Osteocyte (in vitro differentiated cells): Measurements from ENCODE around the gene GPR4. TPM values are rescaled to one million over a fixed set of nuclear protein-coding genes. Genes with fewer than 3 reads are reported as not detected.
A peak's percentile ranks its signal among the peaks of the same experiment; 100 is the strongest.

Experiments used
- DNase-seq: peaks from one replicate; pipeline ENCODE4 v3.0.0; 2021; ENCODE audit warnings: mixed read lengths; ENCODE audit not compliant: unreplicated experiment; ENCODE audit errors: extremely low spot score
- H3K27ac Mint-ChIP-seq: one replicate; pipeline ENCODE4 v1.8.0; 2021; ENCODE audit warnings: mild to moderate bottlenecking, mixed read lengths; ENCODE audit not compliant: unreplicated experiment
- H3K27me3 Mint-ChIP-seq: one replicate; pipeline ENCODE4 v1.8.0; 2021; ENCODE audit warnings: mixed read lengths; ENCODE audit not compliant: unreplicated experiment
- H3K36me3 Mint-ChIP-seq: one replicate; pipeline ENCODE4 v1.8.0; 2021; ENCODE audit warnings: mixed read lengths; ENCODE audit not compliant: unreplicated experiment
- H3K4me1 Mint-ChIP-seq: one replicate; pipeline ENCODE4 v1.8.0; 2021; ENCODE audit warnings: mixed read lengths; ENCODE audit not compliant: unreplicated experiment
- H3K4me3 Mint-ChIP-seq: one replicate; pipeline ENCODE4 v1.8.0; 2021; ENCODE audit warnings: mild to moderate bottlenecking, moderate library complexity, mixed read lengths; ENCODE audit not compliant: unreplicated experiment
- H3K9me3 Mint-ChIP-seq: one replicate; pipeline ENCODE4 v1.8.0; 2021; ENCODE audit warnings: mixed read lengths; ENCODE audit not compliant: unreplicated experiment
- long read RNA-seq: library from polyadenylated mRNA; unstranded; transcript quantifications from one replicate; pipeline ENCODE4 v2.0.0, GENCODE V29; 2021
- total RNA-seq: library from RNA; stranded (reverse); gene quantifications from 2 replicates; pipeline ENCODE4 v1.2.1, GENCODE V29; 2021
- TF ChIP-seq, protein P1 (sequence below): fragments of 200-600 bp; sonication (generic); IDR thresholded peaks from 2 replicates; pipeline ENCODE4 v1.5.0; 2021; ENCODE audit warnings: antibody characterized with exemption, mild to moderate bottlenecking, moderate library complexity

Gene GPR4
- not detected in 2 replicates for total RNA-seq
- long read RNA-seq, result 0 reads

DNA sequence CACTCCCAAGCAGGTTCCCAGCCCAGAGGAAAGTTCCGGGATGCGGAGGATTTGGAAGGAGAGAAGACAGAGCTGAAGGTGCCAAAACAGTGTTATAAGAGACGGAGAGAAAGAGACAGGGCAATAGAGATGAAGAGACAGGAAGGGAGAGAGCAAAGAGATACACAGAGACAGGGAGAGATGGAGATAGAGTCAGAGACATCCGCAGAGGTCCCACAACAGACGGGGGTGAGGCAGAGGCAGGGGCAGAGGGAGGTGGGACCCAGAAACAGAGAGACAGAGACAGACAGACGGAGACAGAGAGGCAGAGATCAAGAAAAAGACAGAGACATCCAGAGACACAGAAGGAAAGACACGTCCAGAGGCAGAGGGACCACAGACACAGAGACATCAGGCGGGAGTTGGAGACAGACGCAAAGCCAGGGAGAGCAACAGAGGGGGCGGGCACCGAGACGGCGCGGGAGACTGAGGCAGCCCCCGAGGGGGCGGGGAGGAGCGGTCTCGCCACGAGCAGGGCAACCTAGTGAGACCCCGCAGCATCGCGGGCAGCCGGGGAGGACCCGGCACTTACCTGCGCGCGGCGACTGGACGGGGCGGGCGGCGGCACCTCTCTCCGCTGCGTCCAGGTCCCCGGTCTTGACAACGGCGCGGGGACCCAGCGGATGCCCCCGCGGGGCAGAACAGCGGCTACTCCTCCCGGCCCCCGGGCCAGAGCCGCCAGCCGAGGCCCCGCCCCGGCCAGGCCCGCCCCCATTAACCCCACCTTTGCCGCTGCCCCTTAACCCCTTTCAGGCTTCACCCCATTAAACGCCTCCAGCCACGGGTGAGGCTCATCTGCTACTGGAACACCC is at the start of gene GPR4:
Gene GPR4, minus strand, starts transcription at position 689 of the 851 bp plus-strand sequence. CDS start 10,346 bp downstream, outside the sequence.
- TF ChIP-seq, protein P1, sequence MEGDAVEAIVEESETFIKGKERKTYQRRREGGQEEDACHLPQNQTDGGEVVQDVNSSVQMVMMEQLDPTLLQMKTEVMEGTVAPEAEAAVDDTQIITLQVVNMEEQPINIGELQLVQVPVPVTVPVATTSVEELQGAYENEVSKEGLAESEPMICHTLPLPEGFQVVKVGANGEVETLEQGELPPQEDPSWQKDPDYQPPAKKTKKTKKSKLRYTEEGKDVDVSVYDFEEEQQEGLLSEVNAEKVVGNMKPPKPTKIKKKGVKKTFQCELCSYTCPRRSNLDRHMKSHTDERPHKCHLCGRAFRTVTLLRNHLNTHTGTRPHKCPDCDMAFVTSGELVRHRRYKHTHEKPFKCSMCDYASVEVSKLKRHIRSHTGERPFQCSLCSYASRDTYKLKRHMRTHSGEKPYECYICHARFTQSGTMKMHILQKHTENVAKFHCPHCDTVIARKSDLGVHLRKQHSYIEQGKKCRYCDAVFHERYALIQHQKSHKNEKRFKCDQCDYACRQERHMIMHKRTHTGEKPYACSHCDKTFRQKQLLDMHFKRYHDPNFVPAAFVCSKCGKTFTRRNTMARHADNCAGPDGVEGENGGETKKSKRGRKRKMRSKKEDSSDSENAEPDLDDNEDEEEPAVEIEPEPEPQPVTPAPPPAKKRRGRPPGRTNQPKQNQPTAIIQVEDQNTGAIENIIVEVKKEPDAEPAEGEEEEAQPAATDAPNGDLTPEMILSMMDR, result no peak

DNA sequence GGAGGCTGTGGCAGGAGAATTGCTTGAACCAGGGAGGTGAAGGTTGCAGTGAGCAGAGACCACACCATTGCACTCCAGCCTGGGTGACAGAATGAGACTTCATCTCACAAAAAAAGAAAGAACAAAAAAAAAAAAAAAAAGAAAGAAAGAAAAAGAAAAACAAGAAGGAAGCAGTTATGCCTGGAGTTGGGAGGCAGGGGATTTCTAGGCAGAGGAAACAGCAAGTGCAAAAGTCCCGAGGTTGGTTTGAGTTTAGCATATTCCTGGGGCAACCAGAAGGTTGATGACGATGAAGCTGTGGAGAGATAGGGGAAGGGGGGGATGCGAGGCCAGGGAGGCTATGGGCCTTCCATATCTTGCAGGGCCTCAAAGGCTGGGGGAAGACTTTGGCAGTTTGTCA is 48.7 kb upstream of the GPR4 start:
- peaks cover 6% of the 10 kb centered on the region for H3K4me1 Mint-ChIP-seq

More for the DNA sequence above, at the start of gene GPR4:
- Mint-ChIP-seq H3K4me1 (peaks cover 30% of the 10 kb centered on the region), H3K4me3 (no peak within 1 kb of the TSS), H3K9me3 (no peaks in the 10 kb centered on the region), H3K36me3 (peaks cover 4% of the 10 kb centered on the region), H3K27me3 (peaks cover 42% of the 10 kb centered on the region), H3K27ac (no peak within 1 kb of the TSS)
- no peak for DNase-seq

DNA sequence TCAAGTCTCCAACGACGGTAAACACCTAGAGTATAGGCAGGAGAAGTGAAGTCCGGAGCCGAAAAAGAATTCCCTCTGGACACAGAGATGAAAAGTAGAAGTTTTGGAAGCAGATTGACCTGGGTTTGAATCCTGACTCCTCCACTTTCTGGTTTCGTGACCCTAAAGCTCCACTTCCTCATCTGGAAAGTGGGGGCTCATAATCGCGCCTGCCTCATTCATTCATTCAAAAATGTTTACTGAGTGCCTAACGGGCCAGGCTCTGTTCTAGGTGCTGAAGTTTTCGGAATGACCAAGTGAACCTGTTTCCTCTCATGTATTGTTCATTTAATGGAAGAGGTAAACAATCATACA is 44.3 kb upstream of the GPR4 start:
- TF ChIP-seq, protein P1, result no peak
- no peak for DNase-seq
- H3K27ac Mint-ChIP-seq, result peak overlapping the region; percentile 83
- H3K4me3 Mint-ChIP-seq, result peak overlapping the region; percentile 73
- no peaks in the 10 kb centered on the region for H3K9me3 Mint-ChIP-seq
- no peaks in the 10 kb centered on the region for H3K27me3 Mint-ChIP-seq
- peaks cover 21% of the 10 kb centered on the region for H3K4me1 Mint-ChIP-seq
- no peaks in the 10 kb centered on the region for H3K36me3 Mint-ChIP-seq

More for the DNA sequence above, 48.7 kb upstream of the GPR4 start:
- no peak overlapping the region for H3K4me3 Mint-ChIP-seq
- no peaks in the 10 kb centered on the region for H3K36me3 Mint-ChIP-seq
- TF ChIP-seq, protein P1, result no peak
- H3K27me3 Mint-ChIP-seq, result no peaks in the 10 kb centered on the region
- no peaks in the 10 kb centered on the region for H3K9me3 Mint-ChIP-seq
- no peak overlapping the region for H3K27ac Mint-ChIP-seq
- DNase-seq, result no peak

DNA sequence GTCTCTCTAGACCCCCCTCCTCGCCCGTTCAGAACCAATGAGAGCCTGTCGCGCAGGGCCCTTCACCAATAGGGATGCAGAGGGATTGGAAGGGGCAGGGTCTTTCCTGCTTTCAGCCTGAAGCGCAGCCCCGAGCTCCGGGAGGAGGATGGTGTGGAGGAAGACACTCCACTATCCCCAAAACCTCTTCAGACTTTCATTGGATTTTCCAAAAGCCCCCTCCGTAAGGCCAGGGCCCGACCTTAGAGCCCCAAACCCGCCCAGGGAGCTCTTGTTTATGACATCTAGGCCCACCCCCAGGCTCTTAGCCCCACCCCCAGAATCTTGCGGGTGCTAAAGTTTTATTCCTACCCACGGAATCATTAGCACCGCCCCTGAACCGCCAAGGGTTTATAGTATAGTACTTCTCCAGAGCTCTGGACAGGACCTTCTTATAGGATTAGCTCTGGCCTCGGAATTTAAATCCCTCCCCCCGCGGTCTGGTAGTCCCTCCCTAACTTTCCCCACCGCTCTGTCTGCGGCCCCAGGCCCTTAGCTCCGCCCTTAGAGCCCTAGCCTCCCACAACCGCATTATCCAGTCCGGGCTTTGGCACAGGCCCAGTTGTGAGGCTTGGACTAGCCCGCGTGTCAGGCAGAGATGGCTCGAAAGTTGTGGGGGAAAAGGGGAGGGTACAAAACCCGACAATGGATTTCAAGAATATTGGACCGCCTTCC is 43.8 kb upstream of the GPR4 start:
- Mint-ChIP-seq H3K27ac (peak overlapping the region; percentile 83), H3K4me3 (peak overlapping the region; percentile 73), H3K4me1 (peaks cover 26% of the 10 kb centered on the region), H3K36me3 (no peaks in the 10 kb centered on the region), H3K27me3 (no peaks in the 10 kb centered on the region), H3K9me3 (no peaks in the 10 kb centered on the region)
- peak; percentile 91 for DNase-seq
- TF ChIP-seq, protein P1, result no peak

DNA sequence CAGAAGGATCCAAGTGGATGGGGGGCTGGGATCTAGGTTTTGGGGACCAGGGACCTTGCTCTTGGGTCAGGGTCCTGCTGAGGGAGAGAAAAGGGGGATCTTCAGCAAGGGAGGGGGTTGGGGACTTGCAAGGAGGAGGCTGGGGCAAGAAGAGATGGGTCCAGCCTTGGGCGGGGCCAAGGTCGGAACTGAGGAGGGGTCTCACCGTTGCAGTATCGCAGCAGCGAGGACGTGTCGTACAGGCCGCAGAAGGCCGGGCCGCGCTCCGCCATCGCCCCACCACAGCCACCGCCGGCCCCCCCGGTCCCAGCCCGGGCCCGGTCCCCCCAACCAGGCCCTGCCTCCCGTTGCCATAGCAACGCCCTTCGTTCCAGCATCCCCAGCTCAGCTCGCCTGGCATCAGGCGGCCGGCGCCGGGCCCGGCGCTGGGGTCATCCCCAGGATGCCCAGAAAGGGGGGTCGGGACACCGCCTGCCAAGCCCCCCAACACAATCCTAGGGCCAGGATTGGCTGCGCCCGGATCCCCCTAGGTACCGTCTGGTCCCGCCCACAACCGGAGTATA is 43.1 kb upstream of the GPR4 start:
- peak overlapping the region; percentile 73 for H3K4me3 Mint-ChIP-seq
- no peaks in the 10 kb centered on the region for H3K36me3 Mint-ChIP-seq
- H3K4me1 Mint-ChIP-seq, result peaks cover 28% of the 10 kb centered on the region
- no peaks in the 10 kb centered on the region for H3K27me3 Mint-ChIP-seq
- H3K9me3 Mint-ChIP-seq, result no peaks in the 10 kb centered on the region
- no peak for DNase-seq
- TF ChIP-seq, protein P1, result no peak
- no peak overlapping the region for H3K27ac Mint-ChIP-seq
